T-helper 17 cell (primary cell): ENCODE data around the gene C19orf67. TPM values are rescaled to one million over a fixed set of nuclear protein-coding genes. Genes with fewer than 3 reads are reported as not detected.
A peak's percentile ranks its signal among the peaks of the same experiment; 100 is the strongest.

Experiments used
- ATAC-seq: fragments of 150-1000 bp; cut with Tn5 transposase; 2 replicates; pipeline ENCODE4 v1.10.0; 2021; ENCODE audit warnings: mild to moderate bottlenecking, moderate library complexity
- DNase-seq, 3 donors: peaks; one replicate each; pipeline versions ENCODE4 v3.0.0 to v3.0.0-alpha.2; 2020 to 2021
- H3K9me3 ChIP-seq: one replicate; pipeline ENCODE4 v1.7.0; 2013; ENCODE audit warnings: low read length, mild to moderate bottlenecking; ENCODE audit not compliant: control insufficient read depth, poor library complexity, severe bottlenecking
- H3K27ac Mint-ChIP-seq: one replicate; pipeline ENCODE4 v1.8.0; 2022; ENCODE audit warnings: mild to moderate bottlenecking, moderate library complexity, mixed read lengths
- H3K27me3 Mint-ChIP-seq: one replicate; pipeline ENCODE4 v1.8.0; 2022; ENCODE audit warnings: mixed read lengths
- H3K36me3 Mint-ChIP-seq: one replicate; pipeline ENCODE4 v1.8.0; 2022; ENCODE audit warnings: low read depth, mixed read lengths
- H3K4me1 Mint-ChIP-seq: one replicate; pipeline ENCODE4 v1.8.0; 2022; ENCODE audit warnings: mild to moderate bottlenecking, mixed read lengths
- H3K4me3 Mint-ChIP-seq: one replicate; pipeline ENCODE4 v1.8.0; 2022; ENCODE audit warnings: mild to moderate bottlenecking, moderate library complexity, mixed read lengths
- total RNA-seq, 4 donors: library from RNA in 2 of 4; stranded (reverse) in 2 of 4; gene quantifications; one replicate each; pipeline ENCODE4 v1.2.3 and lab custom pipeline; 2022 to 2026

The C19orf67 gene
- total RNA-seq, 2 donors from 2014 or later, result 0.22 to 0.31 TPM

DNA sequence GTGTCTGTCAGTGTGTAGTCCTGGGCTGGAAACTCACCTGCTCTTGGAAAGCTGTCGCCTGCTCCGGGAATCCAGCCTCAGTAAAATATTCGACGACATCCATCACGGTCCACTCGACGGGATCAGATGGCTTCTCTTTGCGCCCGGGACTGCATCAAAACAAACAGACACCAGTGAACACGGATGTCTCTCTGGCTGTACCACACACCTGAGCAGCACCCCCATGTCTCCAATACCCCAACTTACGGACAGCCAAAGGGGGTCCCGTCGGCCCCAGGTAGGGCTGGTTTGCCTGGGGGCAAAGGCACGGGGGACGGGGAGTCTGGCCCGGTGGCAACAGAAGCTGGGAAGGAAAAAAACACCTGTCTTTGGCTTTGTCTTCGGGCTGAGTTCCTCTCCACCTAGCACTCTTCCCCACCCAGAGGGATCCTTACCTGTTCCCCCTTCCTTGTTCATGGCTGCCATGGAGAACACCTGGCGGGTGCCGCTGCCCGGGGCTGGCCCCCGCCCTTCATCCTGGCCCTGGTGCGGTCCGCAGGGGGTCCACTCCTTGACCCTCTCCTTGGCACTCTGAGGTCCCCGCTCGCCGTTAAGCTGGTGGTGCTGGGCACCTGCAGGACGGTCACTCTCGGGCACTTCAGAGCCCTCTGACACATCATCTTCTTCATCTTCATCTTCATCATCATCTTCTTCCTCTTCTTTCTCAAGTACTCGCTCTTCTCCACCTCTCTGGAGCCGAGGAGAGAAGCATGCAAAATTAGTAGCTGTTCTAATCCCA, 3.2 kb upstream of the C19orf67 start:
- H3K9me3 ChIP-seq, result no peaks in the 10 kb centered on the region
- peaks cover 12% of the 10 kb centered on the region for H3K4me1 Mint-ChIP-seq
- ATAC-seq (no peak), DNase-seq (no peak)
- H3K27me3 Mint-ChIP-seq, result no peaks in the 10 kb centered on the region
- peak overlapping the region; percentile 80 for H3K4me3 Mint-ChIP-seq
- H3K27ac Mint-ChIP-seq, result peak overlapping the region; percentile 86
- peaks cover 3% of the 10 kb centered on the region for H3K36me3 Mint-ChIP-seq

DNA sequence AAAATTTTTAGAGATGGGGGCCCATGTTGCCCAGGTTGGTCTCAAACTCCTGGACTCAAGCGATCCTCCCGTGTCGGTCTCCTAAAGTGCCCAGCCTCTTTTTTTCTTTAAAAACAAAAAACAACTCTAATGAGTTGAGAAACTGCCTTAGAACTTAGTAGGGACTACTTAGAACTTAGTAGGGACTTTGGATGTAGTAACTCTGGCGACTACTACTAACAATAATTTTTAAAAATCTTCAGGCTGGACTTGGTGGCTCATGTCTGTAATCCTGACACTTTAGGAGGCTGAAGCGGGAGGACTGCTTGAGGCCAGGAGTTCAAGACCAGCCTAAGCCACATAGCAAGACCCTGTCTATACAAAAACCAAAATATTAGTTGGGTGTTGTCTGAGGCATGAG, 515 bp upstream of the C19orf67 start:
- Mint-ChIP-seq H3K36me3 (peaks cover 3% of the 10 kb centered on the region), H3K27me3 (no peaks in the 10 kb centered on the region), H3K4me1 (peaks cover 18% of the 10 kb centered on the region), H3K4me3 (no peak overlapping the region), H3K27ac (no peak overlapping the region)
- DNase-seq (no peak), ATAC-seq (no peak)
- no peaks in the 10 kb centered on the region for H3K9me3 ChIP-seq

DNA sequence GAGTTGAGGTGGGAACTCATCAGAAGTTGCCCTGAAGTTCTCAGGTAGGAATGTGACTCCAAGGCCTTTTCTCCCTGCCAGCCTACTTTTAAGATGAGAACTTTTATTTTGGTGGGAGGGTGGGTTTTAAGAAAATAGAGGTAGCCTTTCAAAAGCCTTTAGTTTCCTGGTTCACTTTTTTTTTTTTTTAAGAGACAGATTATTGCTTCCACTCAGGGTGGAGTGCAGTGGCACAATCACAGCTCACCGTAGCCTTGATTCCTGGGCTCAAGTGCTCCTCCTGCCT, 3.0 kb downstream of the C19orf67 start:
- Mint-ChIP-seq H3K36me3 (no peaks in the 10 kb centered on the region), H3K4me3 (peak overlapping the region; percentile 3), H3K27ac (peak overlapping the region; percentile 90), H3K4me1 (peaks cover 15% of the 10 kb centered on the region), H3K27me3 (no peaks in the 10 kb centered on the region)
- no peaks in the 10 kb centered on the region for H3K9me3 ChIP-seq
- ATAC-seq (no peak), DNase-seq (no peak)

DNA sequence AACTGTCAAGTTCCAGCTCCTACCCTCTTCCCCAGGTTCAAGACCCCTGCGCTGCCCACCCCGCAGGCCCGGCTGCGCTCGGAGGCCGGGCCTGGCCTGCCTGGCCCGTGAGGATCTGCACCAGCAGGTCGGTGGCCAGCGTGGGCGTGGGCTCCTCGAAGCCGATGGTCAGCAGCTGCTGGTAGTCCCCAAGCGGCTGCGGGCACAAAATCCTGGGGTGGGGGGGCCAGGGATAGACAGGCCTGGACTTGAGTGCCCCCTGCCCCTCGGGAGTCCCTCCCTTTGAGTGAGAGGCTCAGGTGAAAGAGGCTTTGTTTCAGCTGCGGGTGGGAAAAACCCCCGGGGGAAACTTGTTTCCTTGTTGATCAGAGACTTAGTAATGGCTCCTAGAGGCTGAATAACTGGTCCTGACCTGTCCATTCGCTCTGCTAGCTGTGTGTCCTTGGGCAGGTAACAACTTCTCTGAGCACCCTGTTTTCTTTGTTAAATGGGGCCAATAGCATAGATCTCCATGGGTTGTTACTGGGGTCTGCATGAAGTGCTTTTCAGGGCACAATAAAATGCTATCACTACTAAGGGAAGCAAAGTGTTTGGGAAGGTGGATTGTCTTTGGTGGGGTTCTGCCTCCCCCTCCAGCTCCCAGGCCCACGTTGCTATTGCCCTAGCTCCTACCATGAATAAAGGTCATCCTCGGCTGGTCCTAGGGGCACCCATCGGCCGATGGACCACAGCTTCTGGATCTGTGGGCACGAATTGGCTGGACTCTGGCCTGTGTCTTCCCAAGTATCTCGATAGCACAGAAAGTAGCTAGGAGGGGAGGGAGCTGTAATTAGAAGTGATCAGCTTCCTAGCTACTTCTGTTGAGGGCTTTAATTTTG, 3.5 kb downstream of the C19orf67 start:
- Mint-ChIP-seq H3K27me3 (no peaks in the 10 kb centered on the region), H3K36me3 (no peaks in the 10 kb centered on the region), H3K27ac (peak overlapping the region; percentile 90), H3K4me3 (peak overlapping the region; percentile 93), H3K4me1 (peaks cover 17% of the 10 kb centered on the region)
- ATAC-seq (peak; percentile 40), DNase-seq (peak; percentile 23 to 35 (median 29))
- no peaks in the 10 kb centered on the region for H3K9me3 ChIP-seq

DNA sequence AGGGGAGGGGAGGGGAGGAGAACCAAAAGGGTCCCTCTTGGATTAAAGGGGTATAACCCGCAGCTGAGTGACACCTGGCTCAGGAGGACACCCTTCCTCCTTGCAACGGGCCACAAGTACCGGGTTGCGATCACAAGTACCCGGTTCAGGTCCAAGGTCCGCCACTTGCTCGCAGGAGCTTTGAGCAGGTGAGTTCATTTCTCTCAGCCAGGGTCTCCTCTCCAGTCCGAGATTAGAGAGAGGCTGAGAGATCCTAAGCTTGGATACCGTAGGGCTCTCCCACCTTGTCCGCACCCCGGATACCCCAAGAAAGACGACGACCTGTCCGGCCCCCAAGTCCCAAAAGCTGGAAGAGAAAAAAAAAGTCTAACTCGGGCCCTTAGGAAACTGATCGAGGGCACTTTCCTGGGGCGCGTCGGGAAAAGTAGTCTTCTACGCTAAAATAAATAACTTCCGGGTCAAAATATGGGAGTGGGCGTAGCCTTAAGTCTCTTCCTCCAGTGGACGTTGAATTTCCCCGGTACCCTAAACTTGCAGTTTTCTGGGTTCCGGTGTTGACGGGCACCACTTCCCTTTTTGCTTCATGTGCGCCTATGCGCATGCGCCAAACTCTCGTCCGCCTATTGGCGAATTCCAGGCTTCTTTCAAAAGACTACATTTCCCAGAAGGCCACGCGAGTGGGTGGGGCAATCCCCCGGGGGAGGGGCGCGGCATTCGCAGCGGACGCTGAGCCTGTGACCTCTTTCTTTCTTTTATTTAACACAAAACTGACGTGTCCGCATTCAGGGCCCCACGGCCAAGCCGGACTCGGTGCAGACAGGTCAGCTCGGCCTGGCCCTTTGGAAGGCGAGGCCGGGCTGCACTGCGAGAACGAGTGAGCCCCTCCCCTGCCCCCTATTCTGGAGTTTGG, 4.4 kb downstream of the C19orf67 start:
- peak; percentile 93 for ATAC-seq
- H3K4me1 Mint-ChIP-seq, result peaks cover 17% of the 10 kb centered on the region
- H3K27ac Mint-ChIP-seq, result peak overlapping the region; percentile 90
- H3K36me3 Mint-ChIP-seq, result no peaks in the 10 kb centered on the region
- H3K9me3 ChIP-seq, result no peaks in the 10 kb centered on the region
- no peaks in the 10 kb centered on the region for H3K27me3 Mint-ChIP-seq
- peak; percentile 93 to 99 (median 97) for DNase-seq
- H3K4me3 Mint-ChIP-seq, result peak overlapping the region; percentile 93

DNA sequence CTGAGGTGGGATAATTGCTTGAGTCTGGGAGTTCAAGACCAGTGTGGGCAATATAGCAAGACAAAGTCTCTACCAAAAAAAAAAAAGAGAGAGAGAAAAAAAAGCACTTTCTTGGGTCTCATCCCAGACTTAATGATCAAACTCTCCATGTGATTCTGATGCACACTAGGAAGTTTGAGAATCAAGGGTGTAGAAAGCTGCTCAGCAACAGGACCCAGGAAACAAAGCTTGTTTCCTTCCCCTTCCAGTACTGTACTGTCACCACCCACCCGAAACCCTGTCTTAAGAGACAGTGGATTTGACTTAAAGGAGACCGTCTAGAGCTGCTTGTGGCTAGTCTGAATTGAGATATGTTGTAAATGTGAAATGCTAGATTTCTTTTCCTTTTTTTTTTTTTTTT, 7.2 kb downstream of the C19orf67 start:
- DNase-seq (no peak), ATAC-seq (no peak)
- no peaks in the 10 kb centered on the region for H3K27me3 Mint-ChIP-seq
- no peaks in the 10 kb centered on the region for H3K36me3 Mint-ChIP-seq
- peaks cover 28% of the 10 kb centered on the region for H3K4me1 Mint-ChIP-seq
- no peak overlapping the region for H3K27ac Mint-ChIP-seq
- H3K4me3 Mint-ChIP-seq, result no peak overlapping the region
- no peaks in the 10 kb centered on the region for H3K9me3 ChIP-seq

DNA sequence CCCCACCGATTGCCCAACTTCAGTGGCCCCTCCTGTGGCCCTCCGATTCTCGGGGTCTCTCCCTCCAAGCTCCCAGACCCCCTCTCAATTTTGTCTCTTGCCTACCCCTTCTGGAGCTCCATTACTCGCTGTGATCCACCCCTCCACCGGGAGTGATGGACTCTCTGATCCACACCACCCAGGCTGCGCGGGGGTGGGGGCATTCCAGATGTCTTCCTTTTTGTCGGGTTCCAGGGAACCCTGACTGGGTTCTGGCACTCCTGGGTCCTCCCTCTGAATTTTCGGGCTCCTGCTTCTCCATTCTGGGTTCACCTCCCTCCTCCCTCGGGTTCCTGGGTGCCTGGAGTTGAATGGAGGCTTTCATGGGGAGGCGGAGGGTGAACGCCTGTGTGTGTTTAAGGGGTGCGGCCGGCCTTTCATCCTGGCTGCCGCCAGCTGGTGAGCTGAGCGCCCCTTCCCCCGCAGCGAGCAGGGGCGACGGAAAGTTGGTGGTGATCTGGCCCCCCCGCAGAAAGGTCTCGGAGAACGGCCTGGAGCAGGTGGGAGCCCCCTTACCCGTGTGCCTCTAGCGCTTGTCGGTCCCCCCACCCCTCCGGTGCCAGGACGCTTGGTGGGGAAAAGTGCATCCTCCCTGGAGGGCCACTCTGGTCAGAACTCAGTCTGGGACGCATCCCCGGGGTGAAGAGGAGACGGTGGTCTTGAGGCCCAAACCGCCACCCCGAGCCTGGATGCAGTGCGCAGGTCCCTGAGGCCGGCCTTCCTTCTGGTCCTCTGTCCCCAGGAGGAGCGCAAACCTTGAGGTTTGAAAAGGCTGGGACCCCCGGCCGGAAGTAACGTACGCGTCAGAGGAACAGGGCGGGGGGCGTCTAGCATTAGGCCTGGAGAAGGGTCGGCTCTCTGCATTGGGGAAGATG, 11.4 kb downstream of the C19orf67 start:
- Mint-ChIP-seq H3K4me1 (peaks cover 16% of the 10 kb centered on the region), H3K4me3 (peak overlapping the region; percentile 97), H3K27ac (peak overlapping the region; percentile 95), H3K27me3 (no peaks in the 10 kb centered on the region), H3K36me3 (no peaks in the 10 kb centered on the region)
- DNase-seq (no peak), ATAC-seq (peak; percentile 11)
- H3K9me3 ChIP-seq, result no peaks in the 10 kb centered on the region

DNA sequence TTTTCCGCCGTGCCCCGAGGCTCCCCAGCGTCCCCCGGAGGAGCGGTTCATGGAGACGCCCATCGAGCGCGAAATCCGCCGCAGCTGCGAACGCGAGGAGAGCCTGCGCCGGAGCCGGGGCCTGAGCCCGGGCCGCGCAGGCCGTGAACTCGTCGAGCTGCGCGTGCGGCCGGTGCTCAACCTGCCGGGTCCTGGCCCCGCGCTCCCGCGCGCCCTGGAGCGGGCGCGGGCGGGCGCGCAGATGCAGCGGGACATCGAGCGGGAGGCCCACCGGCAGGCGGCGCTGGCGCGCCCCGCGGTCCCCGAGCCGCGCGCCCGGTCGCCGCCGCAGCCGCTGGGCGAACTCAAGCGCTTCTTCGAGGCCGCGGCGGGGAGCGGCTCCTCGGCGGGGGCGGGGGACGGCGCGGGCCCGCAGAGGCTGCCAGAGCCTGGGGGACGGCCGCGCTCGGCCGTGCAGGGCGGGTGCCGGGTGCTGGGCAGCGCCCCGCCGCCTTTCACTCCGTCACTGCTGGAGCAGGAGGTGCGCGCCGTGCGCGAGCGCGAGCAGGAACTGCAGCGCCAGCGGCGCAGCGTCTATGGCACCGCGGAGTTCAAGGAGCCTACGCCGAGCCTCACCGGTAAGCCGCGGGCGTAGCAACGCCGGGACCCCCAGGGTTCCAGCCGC, 12.2 kb downstream of the C19orf67 start:
- Mint-ChIP-seq H3K36me3 (no peaks in the 10 kb centered on the region), H3K27ac (peak overlapping the region; percentile 95), H3K27me3 (no peaks in the 10 kb centered on the region), H3K4me3 (peak overlapping the region; percentile 97), H3K4me1 (peaks cover 16% of the 10 kb centered on the region)
- no peaks in the 10 kb centered on the region for H3K9me3 ChIP-seq
- DNase-seq, result peak; percentile 70 to 84 (median 72)
- ATAC-seq, result peak; percentile 81

DNA sequence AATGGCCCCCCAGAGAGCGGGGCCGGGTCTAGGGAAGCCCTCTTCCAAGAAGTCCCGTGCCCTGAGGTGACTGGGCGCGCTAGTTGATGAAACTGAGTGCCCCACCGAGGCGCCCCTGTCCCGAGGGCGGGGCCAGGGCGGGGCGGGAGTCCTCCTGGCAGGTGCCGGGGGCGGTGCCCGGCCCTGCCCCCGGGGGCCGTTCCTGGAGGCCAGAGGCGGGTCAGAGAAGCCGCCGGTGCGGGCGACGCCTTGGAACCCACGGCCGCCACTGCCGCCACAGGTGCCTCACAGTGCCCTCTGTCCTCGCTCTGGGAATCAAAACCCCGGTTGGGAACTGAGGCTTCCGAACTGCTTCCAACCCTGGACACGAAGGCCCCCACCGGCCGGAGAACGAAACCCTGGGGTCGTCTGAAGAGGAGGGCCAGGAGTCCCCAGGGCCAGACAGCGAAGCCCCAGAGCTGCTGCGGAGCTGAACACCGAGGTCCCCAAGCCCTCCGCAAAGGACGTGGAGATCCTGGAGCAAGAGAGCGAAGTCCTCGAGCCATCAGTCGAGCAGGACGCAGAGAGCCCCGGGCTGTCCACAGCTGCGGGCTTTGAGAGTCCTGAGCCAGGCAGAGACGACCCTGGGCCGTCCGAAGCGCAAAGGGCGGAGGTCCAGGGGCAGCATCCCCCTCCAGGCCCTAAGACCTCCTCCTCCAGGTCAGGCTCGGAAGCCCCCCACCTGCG, 12.9 kb downstream of the C19orf67 start, which contains the start of gene MISP3:
Gene MISP3 (plus strand): TSS at position 252 of the 726 bp plus-strand sequence. CDS start 524 bp downstream, outside the sequence.
- H3K36me3 Mint-ChIP-seq, result no peaks in the 10 kb centered on the region
- peaks cover 16% of the 10 kb centered on the region for H3K4me1 Mint-ChIP-seq
- DNase-seq (peak in 2 of 3 donors; percentile 15 to 29), ATAC-seq (no peak)
- H3K27ac Mint-ChIP-seq, result peak within 1 kb of the TSS; percentile 95
- H3K9me3 ChIP-seq, result no peaks in the 10 kb centered on the region
- peak within 1 kb of the TSS; percentile 97 for H3K4me3 Mint-ChIP-seq
- no peaks in the 10 kb centered on the region for H3K27me3 Mint-ChIP-seq

DNA sequence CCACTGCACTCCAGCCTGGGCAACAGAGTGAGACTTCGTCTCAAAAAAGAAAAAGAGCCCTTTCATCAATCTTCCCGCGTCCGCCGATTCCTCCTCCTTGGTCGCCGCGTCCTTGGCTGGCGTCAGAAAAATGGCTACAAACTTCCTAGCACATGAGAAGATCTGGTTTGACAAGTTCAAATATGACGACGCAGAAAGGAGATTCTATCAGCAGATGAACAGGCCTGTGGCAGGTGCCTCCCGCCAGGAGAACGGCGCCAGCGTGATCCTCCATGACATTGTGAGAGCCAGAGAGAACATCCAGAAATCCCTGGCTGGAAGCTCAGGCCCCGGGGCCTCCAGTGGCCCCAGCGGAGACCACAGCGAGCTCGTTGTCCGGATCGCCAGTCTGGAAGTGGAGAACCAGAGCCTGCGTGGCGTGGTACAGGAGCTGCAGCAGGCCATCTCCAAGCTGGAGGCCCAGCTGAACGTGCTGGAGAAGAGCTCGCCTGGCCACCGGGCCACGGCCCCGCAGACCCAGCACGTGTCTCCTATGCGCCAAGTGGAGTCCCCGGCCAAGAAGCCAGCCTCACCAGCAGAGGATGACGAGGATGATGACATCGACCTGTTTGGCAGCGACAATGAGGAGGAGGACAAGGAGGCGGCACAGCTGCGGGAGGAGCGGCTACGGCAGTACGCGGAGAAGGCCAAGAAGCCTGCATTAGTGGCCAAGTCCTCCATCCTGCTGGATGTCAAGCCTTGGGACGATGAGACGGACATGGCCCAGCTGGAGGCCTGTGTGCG, 15.1 kb downstream of the C19orf67 start:
- Mint-ChIP-seq H3K36me3 (no peaks in the 10 kb centered on the region), H3K4me3 (peak overlapping the region; percentile 58), H3K27me3 (peaks cover 7% of the 10 kb centered on the region), H3K4me1 (peaks cover 18% of the 10 kb centered on the region), H3K27ac (no peak overlapping the region)
- no peaks in the 10 kb centered on the region for H3K9me3 ChIP-seq
- DNase-seq, result no peak
- no peak for ATAC-seq

DNA sequence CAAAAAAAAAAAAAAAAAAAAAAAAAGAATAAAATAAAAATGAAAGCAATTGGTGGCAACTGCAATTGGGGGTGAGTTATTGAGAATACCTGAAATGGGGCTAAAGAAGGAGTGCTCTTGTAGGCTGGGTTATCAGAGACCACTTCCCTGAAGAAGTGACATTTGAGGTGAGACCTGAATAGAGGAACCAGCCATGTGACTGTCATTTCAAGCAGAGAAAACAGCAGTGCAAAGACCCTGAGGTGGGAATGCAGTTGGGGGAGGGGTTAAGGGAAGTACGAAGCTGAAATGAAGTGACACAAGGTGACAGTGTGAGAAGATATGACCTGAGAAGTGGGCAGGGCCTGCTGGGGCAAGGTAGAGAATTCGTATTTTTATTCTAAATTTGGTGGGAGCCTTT, 19.4 kb downstream of the C19orf67 start:
- Mint-ChIP-seq H3K36me3 (no peaks in the 10 kb centered on the region), H3K4me1 (peaks cover 4% of the 10 kb centered on the region), H3K27me3 (peaks cover 11% of the 10 kb centered on the region), H3K27ac (no peak overlapping the region), H3K4me3 (no peak overlapping the region)
- no peaks in the 10 kb centered on the region for H3K9me3 ChIP-seq
- DNase-seq, result no peak
- ATAC-seq, result no peak
